ENCODE measurements around the gene FKBP1C. TPM values are rescaled to one million over a fixed set of nuclear protein-coding genes. Genes with fewer than 3 reads are reported as not detected.
"Not testable (repeated sequence)": the region's sequence is repeated elsewhere in the genome, so short reads cannot be mapped to it uniquely, and the experiment has no call there.

FKBP1C gene
- 0.13 TPM in 1 of 2 replicates, not detected in the other for total RNA-seq

DNA sequence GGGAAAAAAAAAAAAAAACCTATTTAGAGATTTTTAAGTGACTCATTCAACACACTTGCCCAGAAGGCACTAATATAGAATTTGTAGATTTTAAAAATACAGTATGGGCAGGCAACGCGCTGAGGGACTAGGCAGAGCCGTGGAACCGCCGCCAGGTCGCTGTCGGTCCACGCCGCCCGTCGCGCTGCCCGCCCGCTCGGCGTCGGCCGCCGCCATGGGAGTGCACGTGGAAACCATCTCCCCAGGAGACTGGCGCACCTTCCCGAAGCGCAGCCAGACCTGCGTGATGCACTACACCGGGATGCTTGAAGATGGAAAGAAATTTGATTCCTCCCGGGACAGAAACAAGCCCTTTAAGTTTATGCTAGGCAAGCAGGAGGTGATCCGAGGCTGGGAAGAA is at the start of gene FKBP1C:
TSS of gene FKBP1C (plus strand) at position 127 of the 400 bp plus-strand sequence.
- H3K36me3 ChIP-seq (ENCODE audit: control insufficient read depth, insufficient read depth, low read length); H3K27me3 ChIP-seq (ENCODE audit: control insufficient read depth, insufficient read depth, low read length); FAIRE-seq; DNase-seq (ENCODE audit: low read depth); H3K4me3 ChIP-seq (ENCODE audit: low read depth, low read length): not testable (repeated sequence)

DNA sequence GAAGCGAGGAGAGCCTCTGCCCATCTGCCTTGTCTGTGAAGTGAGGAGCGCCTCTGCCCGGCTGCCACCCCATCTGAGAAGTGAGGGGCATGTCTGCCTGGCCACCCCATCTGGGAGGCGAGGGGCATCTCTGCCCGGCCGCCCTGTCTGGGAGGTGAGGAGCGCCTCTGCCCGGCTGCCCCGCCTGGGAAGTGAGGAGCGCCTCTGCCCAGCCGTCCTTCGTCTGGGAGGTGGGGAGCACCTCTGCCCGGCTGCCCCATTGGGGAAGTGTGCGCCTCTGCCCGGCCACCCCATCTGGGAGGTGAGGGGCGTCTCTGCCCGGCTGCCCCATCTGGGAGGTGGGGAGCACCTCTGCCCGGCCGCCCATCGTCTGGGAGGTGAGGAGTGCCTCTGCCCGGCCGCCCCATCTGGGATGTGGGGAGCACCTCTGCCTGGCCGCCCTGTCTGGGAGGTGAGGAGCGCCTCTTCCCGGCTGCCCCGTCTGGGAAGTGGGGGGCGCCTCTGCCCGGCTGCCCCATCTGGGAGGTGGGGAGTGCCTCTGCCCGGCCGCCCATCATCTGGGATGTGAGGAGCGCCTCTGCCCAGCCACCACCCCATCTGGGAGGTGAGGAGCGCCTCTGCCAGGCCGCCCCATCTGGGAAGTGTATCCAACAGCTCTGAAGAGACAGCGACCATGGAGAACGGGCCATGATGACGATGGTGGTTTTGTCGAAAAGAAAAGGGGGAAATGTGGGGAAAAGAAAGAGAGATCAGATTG is 47.0 kb upstream of the FKBP1C start:
- FAIRE-seq; DNase-seq (ENCODE audit: low read depth); H3K4me3 ChIP-seq (ENCODE audit: low read depth, low read length); H3K36me3 ChIP-seq (ENCODE audit: control insufficient read depth, insufficient read depth, low read length); H3K27me3 ChIP-seq (ENCODE audit: control insufficient read depth, insufficient read depth, low read length): not testable (repeated sequence)

DNA sequence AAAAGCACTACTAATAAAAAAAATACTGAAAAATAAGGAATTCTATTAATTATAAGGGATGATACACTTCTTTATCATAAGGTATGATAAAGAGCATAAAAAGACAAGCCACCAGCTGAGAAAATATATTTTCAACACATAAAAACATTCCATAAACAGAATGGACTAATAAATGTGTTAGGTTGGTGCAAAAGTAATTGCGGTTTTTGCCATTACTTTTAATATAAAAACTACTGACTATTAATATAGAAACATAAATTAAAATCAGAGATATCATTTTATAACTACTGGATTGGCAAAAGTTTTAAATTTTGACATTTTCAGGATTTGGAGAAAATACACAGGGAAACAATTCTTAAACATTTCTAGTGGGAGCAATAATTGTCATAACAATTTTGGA is 37.1 kb upstream of the FKBP1C start:
- H3K4me3 ChIP-seq (ENCODE audit: low read depth, low read length), result no peak overlapping the region
- FAIRE-seq (no peak), DNase-seq (ENCODE audit: low read depth) (no peak)
- H3K36me3 ChIP-seq (ENCODE audit: control insufficient read depth, insufficient read depth, low read length), result no peaks in the 10 kb centered on the region
- no peaks in the 10 kb centered on the region for H3K27me3 ChIP-seq (ENCODE audit: control insufficient read depth, insufficient read depth, low read length)
- no peak for TF ChIP-seq CTCF (IDR thresholded peaks at IDR 0.05; ENCODE audit: insufficient read depth, low read length, severe bottlenecking)

DNA sequence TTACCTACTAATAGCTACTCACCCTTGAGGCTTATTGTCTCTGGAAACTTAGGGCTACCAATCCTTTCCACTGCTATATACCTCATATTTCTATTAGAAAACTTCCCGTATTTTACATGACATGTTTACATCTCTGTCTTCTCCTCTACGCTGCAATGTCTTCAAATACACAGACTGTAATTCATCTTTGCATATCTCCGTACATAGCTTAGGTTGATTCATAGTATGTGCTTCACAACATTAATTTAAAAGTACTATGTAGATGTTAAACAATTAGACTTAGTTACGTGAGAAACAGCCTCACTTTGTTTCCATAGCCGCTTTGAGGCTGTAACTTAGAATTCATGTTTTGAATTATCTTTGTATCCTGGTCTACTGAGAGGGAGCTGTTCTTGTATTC is 35.1 kb upstream of the FKBP1C start:
- DNase-seq (ENCODE audit: low read depth) (no peak), FAIRE-seq (no peak)
- H3K4me3 ChIP-seq (ENCODE audit: low read depth, low read length), result no peak overlapping the region

GRCh38 chr6:63180367-63180766 is 30.9 kb upstream of the FKBP1C start:
- Histone ChIP-seq H3K27me3 (ENCODE audit: control insufficient read depth, insufficient read depth, low read length) (no peaks in the 10 kb centered on the region), H3K4me3 (ENCODE audit: low read depth, low read length) (no peak overlapping the region), H3K36me3 (ENCODE audit: control insufficient read depth, insufficient read depth, low read length) (no peaks in the 10 kb centered on the region)
- no peak for DNase-seq (ENCODE audit: low read depth)
- no peak for FAIRE-seq
- no peak for TF ChIP-seq CTCF (IDR thresholded peaks at IDR 0.05; ENCODE audit: insufficient read depth, low read length, severe bottlenecking)

More for the DNA sequence above, 35.1 kb upstream of the FKBP1C start:
- no peaks in the 10 kb centered on the region for H3K27me3 ChIP-seq (ENCODE audit: control insufficient read depth, insufficient read depth, low read length)
- TF ChIP-seq CTCF (IDR thresholded peaks at IDR 0.05; ENCODE audit: insufficient read depth, low read length, severe bottlenecking), result no peak
- H3K36me3 ChIP-seq (ENCODE audit: control insufficient read depth, insufficient read depth, low read length), result no peaks in the 10 kb centered on the region

- no peak for DNase-seq (ENCODE audit: low read depth)
- no peak for FAIRE-seq
- TF ChIP-seq CTCF (IDR thresholded peaks at IDR 0.05; ENCODE audit: insufficient read depth, low read length, severe bottlenecking), result no peak
- H3K27me3 ChIP-seq (ENCODE audit: control insufficient read depth, insufficient read depth, low read length), result no peaks in the 10 kb centered on the region
- no peak overlapping the region for H3K4me3 ChIP-seq (ENCODE audit: low read depth, low read length)
- H3K36me3 ChIP-seq (ENCODE audit: control insufficient read depth, insufficient read depth, low read length), result no peaks in the 10 kb centered on the region
These were observed 24.3 kb upstream of the FKBP1C start for GRCh38 chr6:63186970-63187369.

DNA sequence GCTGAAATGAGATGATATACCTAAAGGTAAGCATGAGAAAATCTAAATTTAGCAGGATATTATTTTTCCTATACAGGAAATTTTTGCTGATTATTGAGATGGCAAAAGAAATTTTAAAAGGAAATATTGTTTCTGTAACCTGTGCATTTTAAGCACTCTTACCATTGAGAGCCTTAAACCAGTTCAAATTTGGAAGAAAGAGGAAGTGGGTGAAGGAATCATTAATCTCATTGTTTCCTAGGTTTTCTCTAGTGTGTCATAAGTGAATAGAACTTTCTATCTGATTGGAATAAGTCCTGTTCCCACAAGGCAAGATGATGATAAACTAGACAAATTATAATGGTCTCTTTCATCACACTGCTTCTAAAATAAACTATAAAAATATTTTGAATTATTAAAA is 22.4 kb upstream of the FKBP1C start:
- DNase-seq (ENCODE audit: low read depth), result no peak
- FAIRE-seq, result no peak
- H3K4me3 ChIP-seq (ENCODE audit: low read depth, low read length), result no peak overlapping the region
- H3K27me3 ChIP-seq (ENCODE audit: control insufficient read depth, insufficient read depth, low read length), result no peaks in the 10 kb centered on the region
- no peaks in the 10 kb centered on the region for H3K36me3 ChIP-seq (ENCODE audit: control insufficient read depth, insufficient read depth, low read length)
- TF ChIP-seq CTCF (IDR thresholded peaks at IDR 0.05; ENCODE audit: insufficient read depth, low read length, severe bottlenecking), result no peak

All from bronchial epithelial cell (primary cell).